Measurements from ENCODE around the gene SH3PXD2A.

The SH3PXD2A gene

GRCh38 chr10:103729851-103730250 lies 125.5 kb downstream of the SH3PXD2A start:
- DNase-seq (ENCODE audit: low read depth in 2 of 3, low spot score in 1 of 3): no peak

GRCh38 chr10:103727991-103728689 lies 127.2 kb downstream of the SH3PXD2A start:
- DNase-seq (ENCODE audit: low read depth in 2 of 3, low spot score in 1 of 3): no peak

DNA sequence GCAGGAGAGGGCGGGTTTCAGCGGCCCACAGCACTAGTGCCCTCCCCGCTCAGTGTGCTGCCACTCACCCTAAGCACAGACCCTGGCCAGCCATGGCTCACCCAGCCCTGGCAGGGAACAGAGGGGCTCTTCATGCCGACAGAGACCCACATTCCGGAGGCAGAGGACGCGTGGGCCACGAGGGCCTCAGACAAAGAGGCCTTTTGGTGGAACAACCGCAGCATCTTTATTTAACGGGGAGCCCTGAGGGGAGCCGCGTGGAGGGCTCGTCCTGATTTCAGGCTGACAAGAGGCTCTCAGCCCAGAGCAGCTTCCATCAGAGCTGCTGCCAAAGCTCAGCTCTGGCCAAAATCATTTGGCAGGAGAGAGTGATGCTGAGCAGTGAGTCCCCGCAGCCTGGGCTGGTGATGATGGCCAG lies 127.8 kb downstream of the SH3PXD2A start:
- no peak for DNase-seq (ENCODE audit: low read depth in 2 of 3, low spot score in 1 of 3)

DNA sequence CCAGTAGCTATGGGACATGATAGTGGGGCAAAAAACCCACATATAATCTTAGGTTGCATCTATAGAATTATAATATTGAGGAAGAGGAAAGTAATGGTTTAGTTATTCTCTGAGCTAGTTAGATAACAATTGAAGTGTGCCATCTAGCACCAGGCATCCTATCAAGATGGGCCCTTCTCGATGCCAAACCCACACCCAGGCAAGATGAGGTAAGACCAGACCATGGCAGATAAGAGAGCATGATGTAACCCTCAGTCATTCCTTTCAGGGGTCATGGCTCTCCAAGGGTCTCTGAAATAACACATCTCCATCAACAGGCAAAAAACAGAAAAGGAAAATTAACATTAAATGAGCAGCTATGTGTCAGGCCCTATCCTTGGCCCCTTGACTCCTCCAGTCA lies 128.7 kb downstream of the SH3PXD2A start:
- DNase-seq (ENCODE audit: low read depth in 2 of 3, low spot score in 1 of 3): no peak

- DNase-seq (ENCODE audit: low read depth in 2 of 3, low spot score in 1 of 3): no peak
These were observed 130.1 kb downstream of the SH3PXD2A start for GRCh38 chr10:103725242-103725641.

DNA sequence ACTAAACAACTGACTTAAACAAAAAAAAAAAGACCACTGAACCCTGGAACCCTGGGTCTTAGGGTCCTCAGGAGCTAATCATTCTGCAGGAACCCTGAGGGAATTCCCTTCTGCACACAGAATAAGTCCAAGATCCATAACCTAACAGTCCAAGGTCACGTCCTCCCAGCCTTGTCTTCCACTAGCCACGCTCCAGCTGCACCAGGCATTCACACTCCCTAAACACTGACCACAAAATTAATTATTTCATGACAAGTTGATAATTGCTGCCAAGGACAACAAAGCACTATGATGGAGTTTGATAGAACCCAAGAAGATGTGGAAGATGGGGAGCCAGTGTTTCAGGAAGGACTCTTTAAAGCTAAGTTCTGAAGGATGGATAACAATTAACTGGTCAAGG lies 130.6 kb downstream of the SH3PXD2A start:
- no peak for DNase-seq (ENCODE audit: low read depth in 2 of 3, low spot score in 1 of 3)

GRCh38 chr10:103724074-103724473 lies 131.3 kb downstream of the SH3PXD2A start:
- DNase-seq (ENCODE audit: low read depth in 2 of 3, low spot score in 1 of 3): no peak

DNA sequence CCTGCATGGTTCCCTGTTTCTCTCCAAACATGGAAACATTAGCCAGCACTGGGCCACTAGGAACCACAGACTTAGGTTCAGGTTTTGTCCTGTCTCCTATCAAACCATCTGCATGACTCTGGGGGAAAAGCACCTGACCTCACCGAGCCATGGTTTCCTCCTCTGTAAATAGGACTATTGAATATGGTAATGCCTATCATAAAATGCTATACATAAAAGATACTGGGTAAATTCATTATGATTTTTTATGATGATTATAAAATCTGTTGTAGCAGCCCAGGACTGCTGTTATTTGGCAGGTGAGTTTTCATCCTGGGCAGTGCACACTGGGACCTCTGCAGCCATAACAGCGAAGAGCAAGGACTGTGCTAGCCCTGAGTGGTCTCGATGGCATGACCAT lies 131.8 kb downstream of the SH3PXD2A start:
- no peak for DNase-seq (ENCODE audit: low read depth in 2 of 3, low spot score in 1 of 3)

DNA sequence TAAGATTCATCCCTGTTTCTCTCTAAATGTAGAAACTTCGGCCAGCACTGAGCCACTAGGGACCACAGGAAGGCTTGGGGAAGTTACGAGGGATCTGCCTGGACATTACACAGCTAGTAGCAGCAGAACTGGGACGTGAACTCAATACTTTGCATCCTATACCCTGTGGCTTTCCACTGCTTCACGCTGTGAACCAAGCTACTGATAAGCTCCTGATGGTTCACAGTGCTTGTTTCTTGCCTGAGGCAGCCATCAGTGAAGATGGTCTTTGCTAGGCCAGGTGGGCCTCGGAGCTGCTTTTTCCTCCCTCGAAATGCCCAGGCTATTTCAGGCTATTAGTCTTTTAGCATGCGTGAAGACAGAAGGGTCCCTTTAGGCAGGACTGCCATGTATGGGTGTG lies 132.7 kb downstream of the SH3PXD2A start:
- no peak for DNase-seq (ENCODE audit: low read depth in 2 of 3, low spot score in 1 of 3)

- DNase-seq (ENCODE audit: low read depth in 2 of 3, low spot score in 1 of 3): no peak
These were observed 134.4 kb downstream of the SH3PXD2A start for GRCh38 chr10:103720964-103721335.

DNA sequence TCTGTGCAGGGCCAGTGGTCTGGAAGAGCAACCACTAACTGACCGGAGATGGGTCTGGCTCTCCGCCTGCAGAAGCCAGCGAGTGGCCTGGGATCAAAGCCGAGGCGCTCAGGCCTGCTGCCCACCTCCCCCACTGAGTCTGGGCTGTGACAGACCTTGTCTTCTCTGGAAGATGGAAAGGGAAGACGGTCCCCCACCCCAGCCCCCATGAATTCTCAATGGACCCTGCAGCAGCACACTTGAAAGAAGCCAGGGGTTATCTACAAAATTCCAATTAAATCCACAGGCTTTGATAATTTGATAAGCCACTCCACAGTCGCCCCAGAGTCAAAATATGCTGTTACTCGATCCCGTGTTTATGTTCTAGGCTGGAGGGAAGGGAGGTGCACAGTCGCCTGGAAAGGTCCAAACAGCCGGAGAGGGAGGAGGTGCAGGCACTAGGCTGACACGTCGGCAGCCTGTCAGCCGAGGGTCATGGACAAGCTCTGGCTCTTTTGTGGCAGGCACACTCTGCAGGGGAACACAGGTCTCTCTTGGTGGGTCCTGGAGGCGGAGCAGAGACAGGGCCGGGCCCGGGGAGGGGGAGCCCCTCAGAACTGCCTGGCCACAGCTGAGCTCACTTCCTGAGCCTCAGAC lies 134.9 kb downstream of the SH3PXD2A start:
- no peak for DNase-seq (ENCODE audit: low read depth in 2 of 3, low spot score in 1 of 3)

GRCh38 chr10:103719036-103719435 lies 136.3 kb downstream of the SH3PXD2A start:
- no peak for DNase-seq (ENCODE audit: low read depth in 2 of 3, low spot score in 1 of 3)

DNA sequence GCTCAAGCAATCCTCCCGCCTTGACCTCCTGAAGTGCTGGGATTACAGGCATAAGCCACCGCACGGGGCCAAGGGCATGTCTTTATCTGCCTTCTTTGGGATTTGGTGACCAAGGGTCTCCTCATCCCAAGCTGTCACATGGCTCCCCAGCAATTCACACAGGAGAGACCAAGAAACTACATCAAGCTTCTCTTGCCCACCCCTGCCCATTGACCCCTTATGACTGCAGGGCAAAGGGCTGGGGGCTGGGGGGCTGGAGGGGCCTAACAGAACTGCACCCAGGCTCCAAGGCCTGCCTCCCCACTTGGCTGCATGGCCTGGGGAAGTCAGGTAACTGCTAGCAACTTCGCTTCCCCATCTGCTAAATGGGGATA lies 137.1 kb downstream of the SH3PXD2A start:
- no peak for DNase-seq (ENCODE audit: low read depth in 2 of 3, low spot score in 1 of 3)

GRCh38 chr10:103717341-103718246 lies 137.8 kb downstream of the SH3PXD2A start:
- DNase-seq (ENCODE audit: low read depth in 2 of 3, low spot score in 1 of 3): no peak

GRCh38 chr10:103716206-103717160 lies 138.9 kb downstream of the SH3PXD2A start:
- no peak for DNase-seq (ENCODE audit: low read depth in 2 of 3, low spot score in 1 of 3)

GRCh38 chr10:103715430-103715829 lies 139.9 kb downstream of the SH3PXD2A start:
- DNase-seq (ENCODE audit: low read depth in 2 of 3, low spot score in 1 of 3): no peak

- DNase-seq (ENCODE audit: low read depth in 2 of 3, low spot score in 1 of 3): no peak
These were observed 141.0 kb downstream of the SH3PXD2A start for GRCh38 chr10:103714232-103714891.

- no peak for DNase-seq (ENCODE audit: low read depth in 2 of 3, low spot score in 1 of 3)
These were observed 141.7 kb downstream of the SH3PXD2A start for GRCh38 chr10:103713676-103714075.

DNA sequence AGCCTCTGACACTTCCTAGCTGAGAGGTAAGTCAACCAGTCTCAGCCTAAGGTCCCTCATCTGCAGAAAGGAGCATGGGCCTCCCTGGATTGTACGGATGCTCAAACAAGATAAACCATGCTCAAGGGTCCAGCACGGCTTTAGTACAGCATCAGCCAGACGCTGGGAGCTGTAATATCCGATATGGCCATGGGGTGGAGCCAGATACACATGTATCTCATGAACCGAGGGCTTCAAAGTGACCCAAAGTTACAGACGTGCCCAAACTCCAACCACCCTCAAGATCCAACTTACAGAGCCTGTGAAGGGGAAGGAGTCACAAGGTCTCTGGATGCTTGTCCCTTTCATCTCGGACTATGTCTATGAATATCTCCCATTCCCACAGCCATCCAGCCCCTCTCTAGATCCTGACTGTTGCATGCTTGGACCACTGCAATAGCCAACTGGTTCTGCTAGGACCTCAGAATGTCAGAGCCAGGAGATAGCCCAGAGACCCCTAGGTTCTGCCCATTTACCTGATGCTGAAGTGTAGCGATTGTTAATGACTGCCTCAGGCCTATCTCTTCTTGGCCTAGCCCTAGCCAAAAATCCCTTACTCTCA lies 142.4 kb downstream of the SH3PXD2A start:
- DNase-seq (ENCODE audit: low read depth in 2 of 3, low spot score in 1 of 3): peak; percentile 68 to 92 (median 72)

DNA sequence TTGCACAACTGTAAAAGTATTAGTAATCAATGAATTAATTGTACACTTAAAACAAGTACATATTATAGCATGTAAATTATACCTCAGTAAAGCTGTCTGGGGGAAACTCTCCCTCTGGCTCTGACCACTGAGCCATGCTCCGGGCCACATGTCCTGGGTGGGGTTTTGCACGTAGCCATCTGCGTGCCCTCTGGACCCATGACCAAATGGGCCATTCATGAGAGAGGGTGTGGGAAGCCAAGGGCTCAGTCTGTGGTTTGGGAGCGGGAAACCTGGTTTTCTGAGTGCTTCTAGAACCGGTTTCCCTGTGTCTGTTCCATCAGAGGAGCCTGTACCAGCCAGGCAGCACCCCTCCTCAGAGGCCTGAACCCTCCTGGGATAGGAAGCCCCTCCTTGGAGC lies 143.2 kb downstream of the SH3PXD2A start:
- no peak for DNase-seq (ENCODE audit: low read depth in 2 of 3, low spot score in 1 of 3)
